ENCODE results near the gene EXD3.
A peak's percentile ranks its signal among the peaks of the same experiment; 100 is the strongest.
"Not testable (repeated sequence)": the region's sequence is repeated elsewhere in the genome, so short reads cannot be mapped to it uniquely, and the experiment has no call there.

Gene EXD3, protein sequence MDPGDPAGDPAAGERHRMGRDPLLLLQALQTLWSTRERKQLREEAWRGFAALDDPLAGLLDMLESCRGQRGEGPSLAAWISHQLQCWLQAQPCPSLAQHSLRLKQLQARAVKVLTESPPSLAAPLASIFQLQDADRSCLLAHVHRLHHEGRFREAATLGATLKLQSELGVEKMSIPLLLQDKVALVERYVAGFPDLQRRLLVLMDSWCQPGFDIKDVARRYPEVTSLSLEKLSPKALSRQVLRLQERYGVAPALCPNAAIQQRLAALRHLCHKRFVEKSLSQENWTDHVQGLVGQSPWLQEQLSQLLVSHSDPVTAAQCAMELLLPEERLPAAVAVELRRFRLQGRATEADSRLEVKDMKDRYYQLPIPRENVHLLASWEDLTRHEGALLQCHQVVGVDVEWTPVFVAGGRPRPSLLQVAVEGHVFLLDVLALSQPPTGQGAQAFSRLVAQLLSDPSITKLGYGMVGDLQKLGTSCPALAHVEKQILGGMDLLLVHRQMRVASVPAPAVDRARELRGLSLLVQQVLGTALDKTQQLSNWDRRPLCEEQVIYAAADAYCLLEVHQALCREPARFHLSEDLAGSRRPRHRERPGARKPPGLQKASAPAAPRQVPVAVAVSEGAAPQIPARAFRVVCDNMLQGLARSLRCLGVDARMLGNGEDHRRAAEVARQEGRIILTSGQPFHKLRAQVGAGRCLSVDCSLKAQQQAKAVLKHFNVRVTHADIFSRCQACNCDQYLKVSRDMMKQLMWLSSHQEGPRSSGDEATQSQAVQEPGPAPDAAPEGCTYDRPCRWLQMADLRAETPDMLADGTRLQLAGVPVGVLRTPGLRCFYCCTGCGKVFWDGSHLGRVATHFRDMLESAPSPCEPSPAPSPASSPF

DNA sequence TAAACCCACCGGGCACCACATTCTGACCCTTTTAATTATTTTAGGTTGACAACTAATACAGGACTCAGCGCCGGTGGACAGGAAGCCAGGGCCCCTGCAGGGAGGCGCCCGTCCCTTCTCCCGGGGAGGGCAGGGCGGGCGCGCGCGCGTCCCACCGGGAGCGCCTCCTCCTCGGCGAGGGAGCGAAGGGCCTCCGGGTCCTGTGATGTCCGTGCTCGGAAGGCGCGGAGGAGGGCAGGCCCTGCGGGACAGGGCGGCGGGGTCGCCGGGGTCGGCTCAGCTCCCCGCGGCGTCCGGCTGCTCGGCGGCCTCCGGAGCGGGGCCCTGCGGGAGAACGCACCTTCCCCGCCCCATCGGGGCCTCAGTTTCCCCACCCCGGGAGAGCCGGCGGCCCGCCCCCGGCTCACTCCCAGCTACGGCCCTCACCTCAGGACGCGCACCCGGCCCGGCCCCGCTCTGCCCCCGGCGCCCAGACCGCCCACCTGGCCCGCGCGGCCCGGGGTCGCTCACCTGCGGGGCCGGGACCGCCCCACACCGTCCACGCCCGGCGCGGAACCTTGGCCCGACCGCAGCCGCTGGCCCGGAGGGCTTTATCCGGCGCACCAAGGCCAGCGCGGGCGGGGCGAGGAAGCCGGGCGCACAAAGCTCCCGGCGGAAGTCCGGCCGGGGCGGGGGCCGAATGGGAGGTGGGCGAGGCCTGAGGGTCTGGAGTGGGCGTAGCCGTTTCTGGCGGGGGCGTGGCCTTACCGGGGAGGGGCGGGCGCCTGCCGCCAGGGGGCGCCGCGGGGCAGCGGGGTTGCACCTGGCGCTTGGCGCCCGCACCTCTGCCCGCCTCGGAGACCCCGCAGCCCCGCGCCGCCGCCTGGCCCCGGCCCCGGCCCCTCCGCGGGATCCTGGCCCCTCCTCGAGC is at the start of gene EXD3, which contains the start of gene NOXA1:
TSS of gene EXD3 (minus strand) at position 559 of the 910 bp plus-strand sequence. CDS start 27,805 bp downstream, outside the sequence.
TSS of gene NOXA1 (plus strand) at position 790 of the 910 bp plus-strand sequence. CDS start 137 bp downstream, outside the sequence.
- peak; percentile 89 to 96 (median 91) for DNase-seq (ENCODE audit: low read depth in 3 of 3)

- no peak for DNase-seq (ENCODE audit: low read depth in 3 of 3)
These were observed 47.8 kb upstream of the EXD3 start for GRCh38 chr9:137470785-137471184.

- DNase-seq (ENCODE audit: low read depth in 3 of 3), result no peak
These were observed 44.9 kb upstream of the EXD3 start for GRCh38 chr9:137467896-137468295.

DNA sequence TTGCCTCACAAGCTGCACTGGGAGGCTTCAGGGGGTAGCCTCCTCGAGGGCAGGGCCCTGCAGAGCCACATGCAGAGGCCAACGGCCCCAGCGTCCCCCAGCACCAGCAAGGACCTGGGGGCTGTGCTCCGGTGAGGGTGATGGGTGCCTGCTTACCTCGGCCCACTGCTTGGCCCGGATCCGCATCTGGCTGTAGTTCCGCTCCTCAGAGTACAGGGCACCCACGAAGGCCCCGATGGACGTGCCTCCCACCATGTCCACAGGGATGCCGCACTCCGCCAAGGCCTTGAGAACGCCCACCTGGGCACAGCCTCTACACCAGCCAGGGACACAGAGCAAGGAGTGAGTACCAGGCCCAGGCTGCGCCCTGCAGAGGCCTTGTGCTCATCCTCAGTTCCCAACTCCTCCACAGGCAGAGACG is 44.2 kb upstream of the EXD3 start:
- no peak for DNase-seq (ENCODE audit: low read depth in 3 of 3)

GRCh38 chr9:137466389-137467085 is 43.6 kb upstream of the EXD3 start:
- not testable (repeated sequence) for DNase-seq (ENCODE audit: low read depth in 3 of 3)

DNA sequence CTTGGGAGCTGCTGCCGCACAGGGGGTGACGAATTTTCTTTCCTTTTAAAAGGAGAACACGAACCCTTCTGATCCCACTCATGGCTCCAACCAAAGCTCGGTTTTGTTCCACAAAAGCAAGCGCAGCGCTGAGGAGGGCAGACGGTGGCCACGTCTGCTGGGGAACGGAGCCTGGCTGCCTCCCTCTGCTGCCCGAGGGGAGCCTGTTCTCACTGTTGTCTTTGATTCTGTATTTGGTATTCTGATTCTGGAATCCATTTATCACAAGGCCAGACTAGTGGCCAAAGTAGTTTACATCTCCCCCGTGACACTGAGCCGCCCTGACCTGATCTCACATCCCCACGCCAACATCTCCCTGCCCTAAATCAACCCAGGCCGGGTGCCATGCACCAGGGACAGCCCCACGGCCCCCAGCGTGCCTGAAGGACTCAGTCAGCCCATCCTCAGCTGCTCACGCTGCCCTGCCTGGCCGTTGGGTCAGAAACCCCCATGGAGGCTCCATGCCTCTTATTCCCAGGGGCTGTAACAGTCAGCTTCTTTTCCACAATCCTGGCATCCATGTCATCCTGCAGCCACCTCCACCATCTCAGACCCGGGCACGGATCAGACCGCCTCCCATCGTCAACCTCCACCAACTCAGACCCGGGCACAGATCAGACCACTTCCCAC is 42.9 kb upstream of the EXD3 start:
- no peak for DNase-seq (ENCODE audit: low read depth in 3 of 3)

- no peak for DNase-seq (ENCODE audit: low read depth in 3 of 3)
These were observed 42.2 kb upstream of the EXD3 start for GRCh38 chr9:137465000-137465719.

DNA sequence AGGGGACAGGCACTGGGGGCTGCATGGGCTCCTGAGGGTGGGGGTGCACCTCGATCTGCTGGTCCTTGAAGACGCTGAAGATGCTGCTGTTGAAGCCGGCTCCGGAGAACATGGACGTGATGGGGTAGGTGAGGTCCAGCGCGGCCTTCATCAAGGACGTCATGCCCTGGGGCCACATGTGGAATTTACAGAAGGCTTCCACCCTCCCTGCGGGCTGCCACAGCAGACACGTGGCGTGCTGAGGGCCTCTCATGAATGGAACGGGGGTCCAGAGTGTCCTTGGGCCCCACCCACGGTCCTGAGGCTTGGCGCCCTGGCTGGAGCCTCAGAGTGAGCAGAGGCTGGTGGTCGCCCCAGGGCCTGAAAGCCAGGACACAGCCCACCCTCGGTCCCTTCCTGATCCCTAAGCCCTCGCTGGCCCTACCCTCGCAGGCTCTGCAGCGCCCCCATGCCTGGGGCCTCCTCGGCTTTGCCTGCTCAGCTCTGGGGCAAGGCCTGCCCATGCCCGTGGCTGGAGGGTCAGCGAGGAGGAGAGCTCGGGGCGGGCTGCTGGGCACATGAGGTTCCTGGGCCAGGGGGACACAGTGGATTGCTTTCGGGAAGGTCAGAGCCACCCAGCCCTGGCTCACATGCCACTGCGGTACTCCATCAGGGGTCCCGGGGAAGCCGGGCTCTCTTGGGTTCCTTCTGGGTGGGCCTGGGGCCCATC is 41.5 kb upstream of the EXD3 start:
- DNase-seq (ENCODE audit: low read depth in 3 of 3), result no peak

GRCh38 chr9:137463931-137464290 is 40.9 kb upstream of the EXD3 start:
- no peak for DNase-seq (ENCODE audit: low read depth in 3 of 3)

- no peak for DNase-seq (ENCODE audit: low read depth in 3 of 3)
These were observed 40.3 kb upstream of the EXD3 start for GRCh38 chr9:137462986-137463930.

DNA sequence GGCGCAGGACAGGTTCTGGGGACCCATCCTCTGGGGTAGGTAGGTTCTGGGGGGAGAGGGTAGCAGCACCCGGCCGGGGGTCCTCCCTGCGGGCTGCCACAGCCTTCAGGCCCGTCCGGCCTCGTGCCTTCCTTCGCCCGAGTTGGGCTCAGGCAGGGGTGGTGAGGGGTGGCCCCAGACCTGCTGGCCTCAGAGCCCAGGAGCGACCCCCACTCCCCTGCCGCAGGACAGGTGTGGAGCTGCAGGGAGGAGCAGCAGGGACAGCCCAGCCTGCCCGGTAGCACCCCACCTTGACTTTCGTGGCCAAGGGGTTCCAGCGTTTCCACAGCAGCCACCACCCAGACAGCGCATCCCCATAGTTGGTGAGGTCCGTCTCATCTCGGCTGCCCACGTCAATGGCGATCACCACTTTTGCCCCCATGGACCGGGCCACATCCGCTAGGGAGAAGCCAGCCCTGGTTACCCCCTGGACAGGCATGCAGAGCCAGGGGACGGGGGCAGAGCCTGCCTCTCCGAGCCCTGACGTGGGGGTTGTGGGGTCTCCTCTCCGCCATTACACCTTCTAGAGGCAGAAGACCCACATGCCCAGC is 39.5 kb upstream of the EXD3 start:
- no peak for DNase-seq (ENCODE audit: low read depth in 3 of 3)

DNA sequence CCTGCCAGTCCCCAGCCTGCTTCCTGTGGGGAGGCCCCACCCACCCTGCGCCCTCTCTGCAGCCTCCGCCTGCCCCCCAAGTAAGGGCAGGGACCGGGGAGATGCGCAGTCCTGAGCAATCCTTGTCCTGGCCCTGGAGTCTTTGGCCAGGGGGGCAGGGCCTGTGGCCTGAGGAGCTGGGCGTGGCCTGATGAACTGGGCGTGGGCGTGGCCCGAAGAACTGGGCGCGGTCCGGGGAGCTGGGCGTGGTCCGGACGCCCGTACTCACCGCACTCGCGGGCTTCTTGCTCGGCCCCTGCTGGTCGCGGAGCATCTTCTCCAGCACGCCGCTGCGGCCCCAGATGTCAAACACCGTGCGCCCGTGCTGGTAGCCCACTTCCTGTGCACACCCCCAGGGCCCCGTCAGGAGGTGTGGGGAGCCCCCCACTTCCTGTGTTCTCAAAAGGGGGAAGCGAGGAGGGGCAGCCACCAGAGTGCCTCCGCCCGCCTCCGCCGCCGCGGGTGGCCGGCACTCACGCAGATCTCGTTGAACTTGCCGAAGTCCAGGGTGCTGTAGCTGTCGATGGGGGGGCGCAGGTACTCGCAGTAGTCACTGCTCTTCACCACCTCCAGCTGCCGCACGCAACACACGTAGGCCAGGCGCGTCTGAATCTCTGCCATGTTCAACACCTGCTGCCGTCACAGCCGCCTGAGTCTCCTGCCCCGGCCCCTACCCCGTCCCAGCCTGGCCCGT is 38.9 kb upstream of the EXD3 start:
- peak; percentile 64 to 77 (median 70) for DNase-seq (ENCODE audit: low read depth in 3 of 3)

- DNase-seq (ENCODE audit: low read depth in 3 of 3), result no peak
These were observed 38.3 kb upstream of the EXD3 start for GRCh38 chr9:137461316-137461662.

DNA sequence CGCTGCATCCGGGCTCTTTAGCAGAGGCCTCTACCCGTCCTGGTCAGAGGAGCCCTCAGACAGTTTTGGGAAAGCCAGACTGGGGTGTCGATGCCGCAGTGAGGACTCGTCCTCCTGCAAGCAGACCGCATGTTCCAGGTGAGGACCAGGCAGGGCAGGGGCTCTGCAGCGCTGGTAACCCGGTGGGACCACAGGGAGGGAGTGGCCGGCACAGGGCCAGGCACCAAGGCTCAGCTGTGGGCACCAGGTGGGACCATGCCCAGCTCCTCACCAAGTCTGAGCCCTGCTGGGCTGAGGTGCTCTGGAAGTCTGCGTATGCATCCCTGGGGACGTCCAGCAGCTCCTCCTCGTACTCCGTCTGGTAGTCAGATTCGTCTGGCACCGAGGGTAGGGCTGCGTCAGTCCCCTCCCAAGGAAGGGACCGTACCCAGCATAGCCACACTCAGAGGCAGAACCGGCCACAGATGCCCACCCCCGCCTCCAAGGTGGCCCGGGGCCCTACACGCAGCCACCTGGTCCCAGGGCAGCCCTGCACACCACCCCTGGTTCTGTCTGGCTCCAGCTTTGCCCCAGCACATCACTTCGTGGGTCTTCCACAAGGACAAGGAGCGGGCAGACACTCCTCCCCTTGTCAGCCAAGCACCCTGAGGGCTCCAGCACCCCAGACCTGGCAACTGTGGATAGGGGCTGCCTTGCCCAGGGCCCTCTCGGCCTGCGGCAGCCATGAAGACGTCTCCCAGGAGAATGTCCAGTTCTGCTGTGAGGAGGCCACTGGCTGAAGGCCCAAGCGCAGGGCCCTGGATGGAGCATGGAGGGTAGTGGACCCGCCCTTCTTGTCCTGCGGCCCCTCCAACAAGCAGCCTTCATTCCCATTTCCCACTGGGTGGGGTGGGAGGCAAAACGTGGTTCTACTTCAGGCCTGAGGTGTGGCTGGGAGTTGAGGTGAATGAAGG is 37.7 kb upstream of the EXD3 start:
- DNase-seq (ENCODE audit: low read depth in 3 of 3), result no peak

GRCh38 chr9:137459601-137460362 is 36.8 kb upstream of the EXD3 start:
- DNase-seq (ENCODE audit: low read depth in 3 of 3), result no peak
